Neuronal stem cell (in vitro differentiated cells): ENCODE measurements around the gene LTBP1.

Experiments
- DNase-seq: peaks from one replicate; pipeline ENCODE4 v3.0.0-alpha.2; 2013; ENCODE audit warnings: low spot score
- H2AFZ ChIP-seq: one replicate; pipeline ENCODE4 v1.6.1; 2013; ENCODE audit warnings: mild to moderate bottlenecking, low read length, inconsistent platforms
- H2AK5ac ChIP-seq: 2 replicates; pipeline ENCODE4 v1.6.1; 2013; ENCODE audit warnings: low read depth, mild to moderate bottlenecking, inconsistent platforms, low read length, moderate library complexity, mixed read lengths
- H2BK120ac ChIP-seq: 2 replicates; pipeline ENCODE4 v1.6.1; 2013; ENCODE audit warnings: low read depth, mild to moderate bottlenecking, inconsistent platforms, low read length, moderate library complexity, mixed read lengths
- H2BK12ac ChIP-seq: one replicate; pipeline ENCODE4 v1.6.1; 2013; ENCODE audit warnings: low read length, inconsistent platforms
- H2BK15ac ChIP-seq: 2 replicates; pipeline ENCODE4 v1.6.1; 2013; ENCODE audit warnings: mild to moderate bottlenecking, low read length, inconsistent platforms, mixed read lengths
- H2BK5ac ChIP-seq: one replicate; pipeline ENCODE4 v1.6.1; 2013; ENCODE audit warnings: inconsistent platforms, mild to moderate bottlenecking, low read length, moderate library complexity
- H3K14ac ChIP-seq: one replicate; pipeline ENCODE4 v1.6.1; 2013; ENCODE audit warnings: low read length, inconsistent platforms
- H3K18ac ChIP-seq: 2 replicates; pipeline ENCODE4 v1.6.1; 2013; ENCODE audit warnings: low read length, inconsistent platforms
- H3K23ac ChIP-seq: 2 replicates; pipeline ENCODE4 v1.6.1; 2013; ENCODE audit warnings: low read depth, mild to moderate bottlenecking, mixed read lengths, low read length, inconsistent platforms; ENCODE audit not compliant: poor library complexity
- H3K27ac ChIP-seq: replicated peaks from 3 replicates; pipeline ENCODE4 v1.5.1; 2013; ENCODE audit warnings: low read length, inconsistent platforms
- H3K27me3 ChIP-seq, 3 experiments: 2 replicates each; pipeline ENCODE4 v1.6.1; 2013; ENCODE audit warnings: low read length in 3 of 3, mild to moderate bottlenecking in 2 of 3, inconsistent platforms in 1 of 3, low read depth in 1 of 3, mixed read lengths in 1 of 3, moderate library complexity in 1 of 3; ENCODE audit not compliant: control insufficient read depth in 3 of 3, insufficient read depth in 3 of 3
- H3K36me3 ChIP-seq, 2 donors: replicated peaks in 1 of 2; 2 replicates each; pipeline ENCODE4 v1.6.1; 2013; ENCODE audit warnings: low read length in 2 of 2; ENCODE audit not compliant: control insufficient read depth in 2 of 2, insufficient read depth in 2 of 2
- H3K4ac ChIP-seq: 2 replicates; pipeline ENCODE4 v1.6.1; 2013; ENCODE audit warnings: inconsistent platforms, mild to moderate bottlenecking, low read length, moderate library complexity
- H3K4me1 ChIP-seq, 2 donors: 1 replicate in 1 of 2; 2 replicates in 1 of 2; pipeline ENCODE4 v1.6.1; 2013; ENCODE audit warnings: low read length in 2 of 2, low read depth in 1 of 2; ENCODE audit not compliant: control insufficient read depth in 2 of 2, insufficient read depth in 1 of 2
- H3K4me2 ChIP-seq: one replicate; pipeline ENCODE4 v1.6.1; 2013; ENCODE audit warnings: mild to moderate bottlenecking, low read length, inconsistent platforms; ENCODE audit not compliant: insufficient read depth, poor library complexity, severe bottlenecking
- H3K4me3 ChIP-seq, 2 donors: 2 replicates each; pipeline ENCODE4 v1.5.1; 2013; ENCODE audit warnings: low read length in 2 of 2, mild to moderate bottlenecking in 2 of 2, inconsistent platforms in 1 of 2, moderate library complexity in 1 of 2
- H3K79me1 ChIP-seq: one replicate; pipeline ENCODE4 v1.6.1; 2013; ENCODE audit warnings: low read depth, mild to moderate bottlenecking, inconsistent platforms, low read length, moderate library complexity
- H3K9ac ChIP-seq: one replicate; pipeline ENCODE4 v1.6.1; 2013; ENCODE audit warnings: mild to moderate bottlenecking, low read depth, low read length, inconsistent platforms; ENCODE audit not compliant: poor library complexity
- H3K9me3 ChIP-seq, 2 donors: replicated peaks in 1 of 2; 2 replicates each; pipeline versions ENCODE3 to v1.6.1; 2013; ENCODE audit warnings: low read length in 2 of 2, mild to moderate bottlenecking in 2 of 2, inconsistent platforms in 1 of 2, low read depth in 1 of 2, mixed read lengths in 1 of 2, moderate library complexity in 1 of 2; ENCODE audit not compliant: control insufficient read depth in 2 of 2, insufficient read depth in 1 of 2
- H4K8ac ChIP-seq: one replicate; pipeline ENCODE4 v1.6.1; 2013; ENCODE audit warnings: low read depth, mild to moderate bottlenecking, inconsistent platforms, low read length, moderate library complexity
- H4K91ac ChIP-seq: one replicate; pipeline ENCODE4 v1.6.1; 2013; ENCODE audit warnings: low read length, low read depth, mild to moderate bottlenecking, inconsistent platforms; ENCODE audit not compliant: poor library complexity
- WGBS, 2 donors: extraction: QIAGEN DNeasy Blood & Tissue Kit; methylation state at CpG; one replicate each; pipeline ENCODE4 v1.1.7; 2013; ENCODE audit warnings: missing lambda C conversion rate in 2 of 2, mixed read lengths in 1 of 2; ENCODE audit not compliant: insufficient read length in 2 of 2, insufficient replicate concordance in 1 of 2; ENCODE audit errors: extremely low coverage in 2 of 2; 5-methylcytosine and 5-hydroxymethylcytosine counted together

The LTBP1 gene

GRCh38 chr2:33104052-33104623 lies 157.4 kb downstream of the LTBP1 start:
- Histone ChIP-seq H4K91ac (no peak overlapping the region), H3K23ac (no peak overlapping the region), H3K36me3 (no peaks in the 10 kb centered on the region), H3K4ac (no peak overlapping the region), H2AFZ (no peak overlapping the region), H3K18ac (no peak overlapping the region), H2BK120ac (no peak overlapping the region), H2BK15ac (no peak overlapping the region), H3K4me2 (no peak overlapping the region), H2AK5ac (no peak overlapping the region), H4K8ac (no peak overlapping the region), H3K4me3 (no peak overlapping the region), H3K14ac (no peak overlapping the region), H3K9ac (no peak overlapping the region), H3K79me1 (peaks cover 2% of the 10 kb centered on the region), H2BK5ac (no peak overlapping the region), H3K4me1 (peaks cover 0 to 10% of the 10 kb centered on the region in 2 donors), H3K27me3 (no peaks in the 10 kb centered on the region), H2BK12ac (no peak overlapping the region), H3K9me3 (peaks cover 0 to 2% of the 10 kb centered on the region in 2 donors), H3K27ac (no peak overlapping the region)
- WGBS, 2 donors, result no CpG with 5 or more reads among the region's 5 CpGs
- DNase-seq, result no peak

GRCh38 chr2:33104726-33105125 lies 158.0 kb downstream of the LTBP1 start:
- Histone ChIP-seq H3K4me2 (no peak overlapping the region), H3K14ac (no peak overlapping the region), H3K79me1 (peaks cover 2% of the 10 kb centered on the region), H3K4me3 (no peak overlapping the region), H2AFZ (no peak overlapping the region), H3K4me1 (peaks cover 0 to 10% of the 10 kb centered on the region in 2 donors), H3K4ac (no peak overlapping the region), H3K18ac (no peak overlapping the region), H3K27ac (no peak overlapping the region), H2AK5ac (no peak overlapping the region), H4K91ac (no peak overlapping the region), H3K23ac (no peak overlapping the region), H2BK12ac (no peak overlapping the region), H3K36me3 (no peaks in the 10 kb centered on the region), H4K8ac (no peak overlapping the region), H3K27me3 (no peaks in the 10 kb centered on the region), H3K9me3 (peaks cover 0 to 2% of the 10 kb centered on the region in 2 donors), H3K9ac (no peak overlapping the region), H2BK5ac (no peak overlapping the region), H2BK15ac (no peak overlapping the region), H2BK120ac (no peak overlapping the region)
- no CpG with 5 or more reads among the region's 4 CpGs for WGBS, 2 donors
- no peak for DNase-seq

- no peak overlapping the region for H3K18ac ChIP-seq
- H2BK120ac ChIP-seq, result no peak overlapping the region
- no peak overlapping the region for H3K4me2 ChIP-seq
- no peak overlapping the region for H2BK12ac ChIP-seq
- no peak overlapping the region for H3K9ac ChIP-seq
- H3K79me1 ChIP-seq, result peaks cover 2% of the 10 kb centered on the region
- H4K91ac ChIP-seq, result no peak overlapping the region
- peaks cover 0 to 3% of the 10 kb centered on the region in 2 donors for H3K36me3 ChIP-seq
- no peak overlapping the region for H2BK15ac ChIP-seq
- H2BK5ac ChIP-seq, result no peak overlapping the region
- H3K4ac ChIP-seq, result no peak overlapping the region
- DNase-seq, result no peak
- peaks cover 0 to 2% of the 10 kb centered on the region in 2 donors for H3K9me3 ChIP-seq
- no peak overlapping the region for H3K27ac ChIP-seq
- H4K8ac ChIP-seq, result no peak overlapping the region
- H2AK5ac ChIP-seq, result no peak overlapping the region
- H3K27me3 ChIP-seq, result no peaks in the 10 kb centered on the region
- no peak overlapping the region for H3K23ac ChIP-seq
- H2AFZ ChIP-seq, result no peak overlapping the region
- no peak overlapping the region for H3K4me3 ChIP-seq
- peaks cover 0 to 10% of the 10 kb centered on the region in 2 donors for H3K4me1 ChIP-seq
- no peak overlapping the region for H3K14ac ChIP-seq
These were observed 159.4 kb downstream of the LTBP1 start for GRCh38 chr2:33106115-33106514.

GRCh38 chr2:33107690-33108482 lies 161.1 kb downstream of the LTBP1 start:
- WGBS, 2 donors, result no CpG with 5 or more reads among the region's 8 CpGs

More at GRCh38 chr2:33107690-33108482, 161.1 kb downstream of the LTBP1 start:
- no peak overlapping the region for H2AFZ ChIP-seq
- no peak overlapping the region for H3K27ac ChIP-seq
- H3K79me1 ChIP-seq, result peaks cover 2% of the 10 kb centered on the region
- no peak overlapping the region for H3K4ac ChIP-seq
- no peak overlapping the region for H3K14ac ChIP-seq
- no peak overlapping the region for H2AK5ac ChIP-seq
- H3K4me2 ChIP-seq, result no peak overlapping the region
- peaks cover 4 to 12% of the 10 kb centered on the region in 2 donors for H3K4me1 ChIP-seq
- no peak for DNase-seq
- no peaks in the 10 kb centered on the region for H3K27me3 ChIP-seq
- H3K18ac ChIP-seq, result no peak overlapping the region
- H3K36me3 ChIP-seq, result peaks cover 0 to 7% of the 10 kb centered on the region in 2 donors
- H3K9ac ChIP-seq, result no peak overlapping the region
- no peak overlapping the region for H2BK12ac ChIP-seq
- H4K8ac ChIP-seq, result no peak overlapping the region
- peaks cover 0 to 2% of the 10 kb centered on the region in 2 donors for H3K9me3 ChIP-seq
- H2BK15ac ChIP-seq, result no peak overlapping the region
- H2BK120ac ChIP-seq, result no peak overlapping the region
- no peak overlapping the region for H4K91ac ChIP-seq
- no peak overlapping the region for H3K23ac ChIP-seq
- no peak overlapping the region for H3K4me3 ChIP-seq
- no peak overlapping the region for H2BK5ac ChIP-seq
